ENCODE data around the gene ZNF787. TPM values are rescaled to one million over a fixed set of nuclear protein-coding genes. Genes with fewer than 3 reads are reported as not detected.
A peak's percentile ranks its signal among the peaks of the same experiment; 100 is the strongest.

ZNF787 gene
- total RNA-seq, 1 experiment from 2014 or later = 54.6 TPM

DNA sequence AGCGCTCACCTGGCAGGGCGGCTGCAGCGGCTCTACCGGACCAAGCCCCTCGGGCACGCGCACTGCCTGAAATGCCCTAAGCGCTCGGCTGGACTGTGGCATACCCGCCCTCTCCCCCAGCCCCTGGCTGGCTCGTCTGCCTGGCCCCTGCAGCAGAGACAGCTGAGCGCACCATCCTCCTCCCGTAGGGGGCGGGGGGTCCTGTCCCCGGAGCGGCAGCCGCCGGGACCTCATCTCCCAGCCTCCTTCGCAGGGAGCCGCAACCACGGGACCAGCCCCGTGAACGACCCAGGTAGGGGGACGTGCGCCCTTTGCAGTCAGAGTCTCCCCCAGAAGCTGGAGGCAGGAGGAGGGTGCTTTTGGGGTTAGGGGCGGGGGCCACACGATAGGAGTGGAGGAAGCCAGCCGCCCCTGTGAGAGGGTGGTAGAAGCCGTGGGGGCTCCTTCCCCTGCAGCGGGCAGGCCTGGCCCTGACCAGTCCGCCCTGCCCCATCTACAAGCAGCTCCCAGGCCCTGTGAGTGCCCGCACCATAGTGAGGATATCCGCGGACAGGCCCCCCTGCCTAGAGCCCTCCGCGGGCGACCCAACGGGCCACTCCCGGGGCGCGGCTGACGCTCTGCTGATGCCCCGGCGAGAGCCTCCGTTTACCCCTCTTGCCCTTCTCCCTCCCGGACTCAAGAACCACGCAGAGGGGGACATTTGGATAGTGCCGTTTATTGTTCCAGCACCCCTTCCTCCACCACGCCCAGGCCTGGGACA, 34.2 kb downstream of the ZNF787 start:
- H3K27ac ChIP-seq (ENCODE audit: insufficient read length, low read depth, low read length) = no peak overlapping the region
- H3K14ac ChIP-seq (ENCODE audit: insufficient read depth, low read length) = no peak overlapping the region
- no peak overlapping the region for H3K4ac ChIP-seq (ENCODE audit: low read depth, low read length)
- H4K8ac ChIP-seq (replicated peaks; ENCODE audit: insufficient read length, low read depth, low read length) = no peak overlapping the region
- no peak overlapping the region for H2BK5ac ChIP-seq (ENCODE audit: insufficient read length, low read length)
- no peak overlapping the region for H3K56ac ChIP-seq (ENCODE audit: insufficient read length, low read depth, low read length)
- peak overlapping the region; percentile 22 for H4K91ac ChIP-seq (ENCODE audit: insufficient read length, low read depth, low read length)
- no peaks in the 10 kb centered on the region for H3K79me2 ChIP-seq (ENCODE audit: insufficient read depth, low read length)
- no peaks in the 10 kb centered on the region for H4K20me1 ChIP-seq (ENCODE audit: control insufficient read depth, insufficient read depth, insufficient read length)
- no peak overlapping the region for H2BK120ac ChIP-seq (ENCODE audit: low read depth, low read length, poor library complexity, severe bottlenecking)
- no peak overlapping the region for H2BK12ac ChIP-seq (ENCODE audit: insufficient read length, low read depth, low read length)
- H2AK5ac ChIP-seq (ENCODE audit: insufficient read length, low read length) = no peak overlapping the region
- Mint-ChIP-seq H3K4me3 (no peak overlapping the region), H3K9me3 (no peaks in the 10 kb centered on the region), H3K36me3 (ENCODE audit: insufficient read depth in 1 of 3, low read depth in 3 of 3) (peaks cover 7 to 31% (median 21%) of the 10 kb centered on the region in 3 experiments; a peak in 6 of 7 replicates), H3K27me3 (ENCODE audit: low read depth) (peaks cover 4% of the 10 kb centered on the region; the same call in 1 of the 2 replicates), H3K4me1 (peaks cover 23 to 27% of the 10 kb centered on the region in 2 experiments), H3K27ac (peak overlapping the region in 2 of 3 experiments; percentile 39 to 90; a peak in 4 of 7 replicates)
- no peaks in the 10 kb centered on the region for H3K4me1 ChIP-seq (ENCODE audit: insufficient read depth, low read length)
- H3K23ac ChIP-seq (ENCODE audit: insufficient read length, low read depth, low read length) = no peak overlapping the region
- H3K23me2 ChIP-seq (ENCODE audit: insufficient read length, low read depth, low read length, poor library complexity, severe bottlenecking) = no peaks in the 10 kb centered on the region
- WGBS (ENCODE audit: extremely low coverage, insufficient read length, low lambda C conversion rate) = no CpG with 5 or more reads among the region's 49 CpGs
- H3T11ph ChIP-seq (ENCODE audit: low read length) = no peak overlapping the region
- H3K79me1 ChIP-seq (ENCODE audit: insufficient read depth, low read depth, low read length, poor library complexity, severe bottlenecking) = peaks cover 4% of the 10 kb centered on the region
- H3K9me3 ChIP-seq (ENCODE audit: control insufficient read depth, low read depth, low read length) = no peaks in the 10 kb centered on the region
- H2AFZ ChIP-seq (ENCODE audit: low read length) = no peak overlapping the region
- H3K9ac ChIP-seq (ENCODE audit: extremely low read depth, insufficient read length, low read length) = no peak overlapping the region
- H3K27me3 ChIP-seq (ENCODE audit: insufficient read depth, low read length) = no peaks in the 10 kb centered on the region
- no peak overlapping the region for H2BK15ac ChIP-seq (ENCODE audit: low read depth, low read length)
- no peak overlapping the region for H2BK20ac ChIP-seq (ENCODE audit: low read depth, low read length, poor library complexity, severe bottlenecking)
- TF ChIP-seq, protein P1, sequence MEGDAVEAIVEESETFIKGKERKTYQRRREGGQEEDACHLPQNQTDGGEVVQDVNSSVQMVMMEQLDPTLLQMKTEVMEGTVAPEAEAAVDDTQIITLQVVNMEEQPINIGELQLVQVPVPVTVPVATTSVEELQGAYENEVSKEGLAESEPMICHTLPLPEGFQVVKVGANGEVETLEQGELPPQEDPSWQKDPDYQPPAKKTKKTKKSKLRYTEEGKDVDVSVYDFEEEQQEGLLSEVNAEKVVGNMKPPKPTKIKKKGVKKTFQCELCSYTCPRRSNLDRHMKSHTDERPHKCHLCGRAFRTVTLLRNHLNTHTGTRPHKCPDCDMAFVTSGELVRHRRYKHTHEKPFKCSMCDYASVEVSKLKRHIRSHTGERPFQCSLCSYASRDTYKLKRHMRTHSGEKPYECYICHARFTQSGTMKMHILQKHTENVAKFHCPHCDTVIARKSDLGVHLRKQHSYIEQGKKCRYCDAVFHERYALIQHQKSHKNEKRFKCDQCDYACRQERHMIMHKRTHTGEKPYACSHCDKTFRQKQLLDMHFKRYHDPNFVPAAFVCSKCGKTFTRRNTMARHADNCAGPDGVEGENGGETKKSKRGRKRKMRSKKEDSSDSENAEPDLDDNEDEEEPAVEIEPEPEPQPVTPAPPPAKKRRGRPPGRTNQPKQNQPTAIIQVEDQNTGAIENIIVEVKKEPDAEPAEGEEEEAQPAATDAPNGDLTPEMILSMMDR (conservative IDR thresholded peaks at IDR 0.05) = no peak
- H4K5ac ChIP-seq (ENCODE audit: insufficient read length, low read depth, low read length) = no peak overlapping the region
- no peak overlapping the region for H3K18ac ChIP-seq (ENCODE audit: insufficient read length, low read depth, low read length)
- DNase-seq = no peak
- no peak overlapping the region for H3K4me2 ChIP-seq (ENCODE audit: insufficient read depth, insufficient read length, low read length)
